Parathyroid adenoma (tissue), 2 donors: ENCODE data around the gene GRAMD1B.

ENCODE experiments used
- H2AFZ ChIP-seq: fragments of 300-600 bp; sonication (generic); one replicate; pipeline ENCODE4 v1.7.0; 2017; ENCODE audit warnings: antibody characterized with exemption, mild to moderate bottlenecking
- H3K27ac ChIP-seq: fragments of 300-600 bp; sonication (generic); one replicate; pipeline ENCODE4 v1.7.0; 2017
- H3K27me3 ChIP-seq: fragments of 300-600 bp; sonication (generic); one replicate; pipeline ENCODE4 v1.7.0; 2017; ENCODE audit warnings: low read length; ENCODE audit not compliant: control insufficient read depth, insufficient read depth
- H3K36me3 ChIP-seq: fragments of 300-600 bp; sonication (generic); one replicate; pipeline ENCODE4 v1.7.0; 2017; ENCODE audit warnings: low read length; ENCODE audit not compliant: control insufficient read depth, insufficient read depth
- H3K4me1 ChIP-seq: fragments of 300-600 bp; sonication (generic); one replicate; pipeline ENCODE4 v1.7.0; 2017; ENCODE audit warnings: control low read depth
- H3K4me2 ChIP-seq: fragments of 300-600 bp; sonication (generic); one replicate; pipeline ENCODE4 v1.7.0; 2017; ENCODE audit warnings: low read length
- H3K4me3 ChIP-seq: fragments of 300-600 bp; sonication (generic); one replicate; pipeline ENCODE4 v1.7.0; 2017; ENCODE audit warnings: low read depth, low read length
- H3K79me2 ChIP-seq: fragments of 300-600 bp; sonication (generic); one replicate; pipeline ENCODE4 v1.7.0; 2017; ENCODE audit warnings: control low read depth
- H3K9ac ChIP-seq: fragments of 300-600 bp; sonication (generic); one replicate; pipeline ENCODE4 v1.7.0; 2017; ENCODE audit warnings: mild to moderate bottlenecking
- H3K9me3 ChIP-seq: fragments of 300-600 bp; sonication (generic); one replicate; pipeline ENCODE4 v1.7.0; 2017; ENCODE audit warnings: low read length; ENCODE audit not compliant: control insufficient read depth
- TF ChIP-seq, protein P1 (sequence below): fragments of 300-600 bp; sonication (generic); IDR thresholded peaks from one replicate; pipeline ENCODE4 v1.7.0; 2017; ENCODE audit warnings: antibody characterized with exemption, mild to moderate bottlenecking
- donor health status: primary hyperparathyroidism.

GRAMD1B gene

DNA sequence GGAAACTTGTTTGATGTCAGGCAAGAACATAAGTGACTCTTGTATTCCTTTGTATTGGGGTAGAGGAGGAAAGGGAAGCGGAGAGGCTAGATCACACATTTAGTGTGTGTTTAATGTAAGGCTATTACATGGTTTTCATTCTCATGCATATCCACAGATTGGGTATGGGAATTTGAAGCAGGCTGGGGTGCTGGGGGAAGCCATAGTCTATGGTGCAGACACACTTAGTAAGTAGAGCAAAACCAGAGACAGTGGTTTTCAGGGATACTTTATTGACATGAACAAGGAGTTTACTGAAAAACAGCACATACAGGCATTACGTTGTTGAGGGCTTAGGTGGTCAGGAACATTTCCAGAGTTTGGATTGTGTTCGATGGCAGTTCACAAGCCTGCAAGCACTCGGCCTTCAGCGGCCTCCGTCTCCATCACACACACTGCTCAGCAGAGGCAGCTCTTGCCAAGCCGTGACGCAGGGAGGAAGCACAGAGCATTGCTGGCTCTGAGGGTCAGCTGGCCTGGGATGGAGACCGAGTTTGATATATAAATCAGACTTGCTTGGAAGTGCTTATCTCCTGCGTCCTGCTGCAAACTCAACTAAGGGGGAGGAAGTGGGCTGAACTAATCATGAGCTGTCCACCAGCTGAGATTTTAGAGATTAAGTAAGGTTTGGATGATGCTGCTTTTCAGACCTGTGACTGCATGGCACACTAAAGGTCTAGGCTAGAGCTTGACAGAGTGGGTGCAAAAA, 199.0 kb downstream of the GRAMD1B start:
- H3K4me2 ChIP-seq = no peak overlapping the region
- no peaks in the 10 kb centered on the region for H3K79me2 ChIP-seq
- no peaks in the 10 kb centered on the region for H3K27me3 ChIP-seq
- no peak overlapping the region for H3K27ac ChIP-seq
- no peak overlapping the region for H3K9ac ChIP-seq
- H2AFZ ChIP-seq = no peak overlapping the region
- H3K36me3 ChIP-seq = no peaks in the 10 kb centered on the region
- H3K9me3 ChIP-seq = no peaks in the 10 kb centered on the region
- H3K4me3 ChIP-seq = no peak overlapping the region
- TF ChIP-seq, protein P1, sequence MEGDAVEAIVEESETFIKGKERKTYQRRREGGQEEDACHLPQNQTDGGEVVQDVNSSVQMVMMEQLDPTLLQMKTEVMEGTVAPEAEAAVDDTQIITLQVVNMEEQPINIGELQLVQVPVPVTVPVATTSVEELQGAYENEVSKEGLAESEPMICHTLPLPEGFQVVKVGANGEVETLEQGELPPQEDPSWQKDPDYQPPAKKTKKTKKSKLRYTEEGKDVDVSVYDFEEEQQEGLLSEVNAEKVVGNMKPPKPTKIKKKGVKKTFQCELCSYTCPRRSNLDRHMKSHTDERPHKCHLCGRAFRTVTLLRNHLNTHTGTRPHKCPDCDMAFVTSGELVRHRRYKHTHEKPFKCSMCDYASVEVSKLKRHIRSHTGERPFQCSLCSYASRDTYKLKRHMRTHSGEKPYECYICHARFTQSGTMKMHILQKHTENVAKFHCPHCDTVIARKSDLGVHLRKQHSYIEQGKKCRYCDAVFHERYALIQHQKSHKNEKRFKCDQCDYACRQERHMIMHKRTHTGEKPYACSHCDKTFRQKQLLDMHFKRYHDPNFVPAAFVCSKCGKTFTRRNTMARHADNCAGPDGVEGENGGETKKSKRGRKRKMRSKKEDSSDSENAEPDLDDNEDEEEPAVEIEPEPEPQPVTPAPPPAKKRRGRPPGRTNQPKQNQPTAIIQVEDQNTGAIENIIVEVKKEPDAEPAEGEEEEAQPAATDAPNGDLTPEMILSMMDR = no peak
- no peaks in the 10 kb centered on the region for H3K4me1 ChIP-seq

DNA sequence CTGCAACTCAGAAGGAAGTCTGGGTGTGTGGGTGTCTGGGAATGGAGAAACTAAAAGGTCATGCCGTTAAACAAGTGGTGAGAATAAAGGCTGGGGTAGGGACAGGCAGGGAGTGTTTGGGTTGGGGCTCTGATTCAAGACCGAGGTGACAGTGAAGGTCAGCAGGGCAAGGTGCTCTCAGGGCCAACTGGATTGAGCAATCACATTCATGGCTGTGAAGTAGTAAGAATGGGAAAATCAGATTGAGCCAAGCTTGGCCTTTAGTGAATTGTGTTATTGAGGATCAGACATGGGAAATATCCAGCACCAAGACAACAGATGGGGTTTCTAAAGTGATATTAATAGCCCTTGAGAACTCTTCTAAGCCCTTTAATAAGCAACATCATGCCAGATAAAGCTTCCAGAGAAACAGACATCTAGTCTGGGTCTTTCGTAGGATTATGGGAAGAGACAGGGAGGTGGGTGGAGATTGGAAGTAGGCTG, 200.1 kb downstream of the GRAMD1B start:
- H3K27ac ChIP-seq = no peak overlapping the region
- no peaks in the 10 kb centered on the region for H3K27me3 ChIP-seq
- H3K36me3 ChIP-seq = no peaks in the 10 kb centered on the region
- H3K4me2 ChIP-seq = no peak overlapping the region
- no peaks in the 10 kb centered on the region for H3K4me1 ChIP-seq
- TF ChIP-seq, protein P1 = no peak
- H3K9me3 ChIP-seq = no peaks in the 10 kb centered on the region
- H3K79me2 ChIP-seq = no peaks in the 10 kb centered on the region
- H3K9ac ChIP-seq = no peak overlapping the region
- no peak overlapping the region for H2AFZ ChIP-seq
- no peak overlapping the region for H3K4me3 ChIP-seq

DNA sequence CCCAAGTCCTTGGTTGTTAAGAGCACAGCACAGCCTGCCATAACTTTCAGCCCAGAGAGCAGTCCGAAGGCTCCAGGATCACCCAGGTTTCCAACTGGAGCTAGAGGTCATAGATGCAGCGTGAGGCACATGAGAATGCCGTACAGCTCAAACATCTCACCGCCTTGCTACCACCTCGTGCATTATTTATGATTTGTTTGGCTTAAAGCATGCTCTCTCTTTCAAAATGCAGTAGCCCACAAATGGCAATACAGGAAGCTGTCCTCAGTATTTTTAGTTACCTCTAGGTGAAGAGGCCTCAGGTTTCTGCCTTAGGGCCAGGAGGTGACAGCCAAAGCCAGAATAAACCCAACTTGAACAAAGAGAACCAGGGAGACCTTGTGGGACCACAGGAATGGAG, 210.0 kb downstream of the GRAMD1B start:
- H3K4me1 ChIP-seq = no peaks in the 10 kb centered on the region
- H3K79me2 ChIP-seq = no peaks in the 10 kb centered on the region
- H3K4me2 ChIP-seq = no peak overlapping the region
- H2AFZ ChIP-seq = no peak overlapping the region
- TF ChIP-seq, protein P1 = no peak
- no peaks in the 10 kb centered on the region for H3K27me3 ChIP-seq
- H3K36me3 ChIP-seq = no peaks in the 10 kb centered on the region
- no peak overlapping the region for H3K27ac ChIP-seq
- no peaks in the 10 kb centered on the region for H3K9me3 ChIP-seq
- H3K9ac ChIP-seq = no peak overlapping the region
- H3K4me3 ChIP-seq = no peak overlapping the region

DNA sequence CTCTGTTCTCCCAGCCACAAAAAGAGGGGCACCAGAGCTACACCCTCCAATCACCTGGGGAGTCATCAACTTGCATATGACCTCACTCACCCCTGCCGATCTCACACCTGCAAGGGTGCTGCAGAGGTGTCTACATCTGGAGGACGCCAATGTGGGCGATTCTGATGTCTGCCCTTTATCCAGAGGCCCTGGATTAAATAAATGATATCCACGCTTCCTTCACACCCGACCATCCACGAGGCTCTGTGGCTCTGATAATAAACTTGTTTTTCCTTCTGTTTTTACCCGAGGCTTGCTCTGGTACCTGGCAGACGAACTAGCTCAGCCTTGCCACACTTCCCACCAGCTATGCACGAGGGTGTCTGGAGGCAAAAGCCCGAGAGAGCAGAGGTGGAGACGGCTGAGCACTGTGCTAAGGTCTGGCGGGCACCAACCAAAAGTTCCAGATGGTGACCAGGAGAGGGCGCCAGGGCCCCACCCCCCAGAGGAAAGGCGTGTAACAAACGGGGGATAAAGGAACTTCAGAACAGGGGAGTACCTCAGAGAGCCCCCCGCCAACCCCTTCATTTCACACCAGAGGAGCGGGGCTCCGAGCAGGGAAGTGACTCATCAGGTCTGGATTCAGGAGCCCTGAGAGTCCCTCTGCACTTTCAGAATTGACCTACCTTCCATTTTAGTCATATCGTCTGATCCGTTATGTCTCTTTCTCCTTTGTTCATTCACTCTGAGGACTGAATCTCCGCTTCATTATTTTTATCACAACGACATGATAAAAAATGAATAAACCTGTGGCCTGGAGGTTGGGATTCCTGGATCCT, 210.8 kb downstream of the GRAMD1B start:
- H3K27ac ChIP-seq = no peak overlapping the region
- H3K9ac ChIP-seq = no peak overlapping the region
- H3K4me1 ChIP-seq = peaks cover 2% of the 10 kb centered on the region
- H3K79me2 ChIP-seq = no peaks in the 10 kb centered on the region
- no peaks in the 10 kb centered on the region for H3K27me3 ChIP-seq
- TF ChIP-seq, protein P1 = peak; percentile 61
- no peaks in the 10 kb centered on the region for H3K36me3 ChIP-seq
- H3K9me3 ChIP-seq = no peaks in the 10 kb centered on the region
- H3K4me3 ChIP-seq = no peak overlapping the region
- H3K4me2 ChIP-seq = no peak overlapping the region
- H2AFZ ChIP-seq = no peak overlapping the region
